Cortex of kidney (tissue), 1 donor: ENCODE data around the gene SLC12A2.

Experiments
- DNase-seq: peaks from one replicate; lab custom pipeline; 2025; lab: John Stamatoyannopoulos, UW

The SLC12A2 gene

GRCh38 chr5:128172102-128172501 lies 88.5 kb downstream of the SLC12A2 start:
- no peak for DNase-seq

DNA sequence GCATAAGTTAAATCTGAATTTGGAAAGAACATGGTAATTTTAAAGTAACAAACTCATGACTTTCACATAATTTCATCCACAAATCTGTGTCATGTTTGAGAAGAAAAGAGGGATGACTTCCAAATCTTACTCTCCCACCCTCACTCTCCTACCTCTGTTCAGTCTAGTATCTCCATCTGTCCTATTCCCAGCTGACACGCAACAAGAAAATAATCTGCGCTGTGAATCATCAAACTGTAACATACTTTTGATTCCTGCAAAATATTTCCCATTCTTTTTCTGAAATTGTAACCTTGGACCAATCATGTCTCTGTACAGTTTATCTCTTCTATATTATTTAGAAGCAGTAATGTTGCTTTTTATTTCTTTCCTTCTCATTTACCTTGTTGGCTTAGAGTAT lies 91.4 kb downstream of the SLC12A2 start:
- no peak for DNase-seq

DNA sequence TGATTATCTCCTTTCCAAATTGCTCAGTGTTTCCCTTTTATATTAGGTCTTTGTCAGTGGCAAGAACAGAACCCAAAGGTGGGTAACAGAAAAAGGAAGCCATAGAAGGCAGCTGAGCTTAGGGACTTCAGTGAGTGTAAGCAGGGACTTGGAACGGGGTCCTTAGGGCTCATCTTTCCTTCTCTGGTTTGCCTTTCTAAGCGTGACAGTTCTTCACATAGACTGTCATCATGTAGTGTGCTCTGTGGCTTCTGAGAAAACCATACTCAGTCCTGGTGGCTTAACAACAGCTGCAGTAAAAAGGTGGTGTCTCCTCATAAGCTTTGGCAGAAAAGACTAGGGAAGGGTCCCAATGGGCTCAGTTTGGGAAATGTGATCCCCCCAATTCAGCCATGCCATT lies 108.8 kb downstream of the SLC12A2 start:
- no peak for DNase-seq

DNA sequence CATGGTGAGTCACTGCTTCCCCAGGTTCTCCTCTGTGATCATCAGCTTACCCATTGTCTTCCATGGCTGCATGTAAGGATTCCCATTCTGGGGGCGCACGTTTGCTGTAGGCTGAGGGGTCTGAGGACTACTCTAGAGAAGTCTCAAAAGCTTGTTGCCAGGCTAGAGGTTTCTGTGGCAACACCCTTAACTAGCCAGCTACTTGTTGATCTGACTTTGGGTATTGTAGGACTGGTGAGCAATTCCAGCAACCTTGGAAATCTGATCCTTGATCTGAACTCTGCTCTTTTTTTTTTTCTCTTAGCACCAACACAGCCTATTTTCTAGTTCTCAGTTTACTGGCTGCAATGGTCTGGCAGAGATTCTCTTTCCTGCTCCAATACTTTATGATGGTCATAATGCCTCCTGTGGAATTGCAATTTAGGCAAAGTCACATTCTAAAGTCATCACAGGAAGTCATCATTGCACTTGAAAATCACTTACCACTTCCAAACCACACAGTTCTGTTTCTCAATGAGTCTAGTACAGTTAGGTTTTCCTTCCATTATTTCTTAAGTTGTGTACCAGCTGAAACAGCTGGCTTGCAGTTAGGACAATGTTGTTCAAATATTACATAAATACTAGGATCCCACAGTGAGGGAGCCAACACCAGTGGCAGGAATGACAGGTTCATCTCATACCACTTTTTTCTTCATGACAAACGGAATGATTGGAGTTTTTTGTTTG lies 110.3 kb downstream of the SLC12A2 start:
- DNase-seq: no peak

GRCh38 chr5:128195316-128195715 lies 111.8 kb downstream of the SLC12A2 start:
- no peak for DNase-seq

DNA sequence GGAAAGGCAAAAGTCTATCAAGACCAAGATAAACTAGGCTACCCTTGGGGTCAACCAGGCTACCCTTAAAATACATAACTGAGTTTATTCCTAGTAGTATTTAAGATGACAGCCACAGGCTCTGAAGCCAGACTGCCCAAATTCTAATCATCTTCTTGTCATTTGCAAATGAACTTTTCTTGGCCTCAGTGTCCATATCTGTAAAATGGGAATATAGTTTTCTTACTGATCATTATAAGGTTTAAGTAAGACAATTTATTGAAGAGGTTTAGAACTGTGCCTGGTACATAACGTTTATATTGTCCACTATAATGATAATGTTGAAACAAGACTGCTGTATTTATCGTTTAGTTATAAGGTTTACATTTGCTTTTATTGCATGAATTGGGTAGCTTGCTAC lies 112.5 kb downstream of the SLC12A2 start:
- DNase-seq: no peak

GRCh38 chr5:128196791-128197190 lies 113.2 kb downstream of the SLC12A2 start:
- DNase-seq: no peak

GRCh38 chr5:128197896-128198522 lies 114.4 kb downstream of the SLC12A2 start:
- DNase-seq: no peak

- DNase-seq: no peak
Observed at GRCh38 chr5:128199104-128199503, 115.5 kb downstream of the SLC12A2 start.

DNA sequence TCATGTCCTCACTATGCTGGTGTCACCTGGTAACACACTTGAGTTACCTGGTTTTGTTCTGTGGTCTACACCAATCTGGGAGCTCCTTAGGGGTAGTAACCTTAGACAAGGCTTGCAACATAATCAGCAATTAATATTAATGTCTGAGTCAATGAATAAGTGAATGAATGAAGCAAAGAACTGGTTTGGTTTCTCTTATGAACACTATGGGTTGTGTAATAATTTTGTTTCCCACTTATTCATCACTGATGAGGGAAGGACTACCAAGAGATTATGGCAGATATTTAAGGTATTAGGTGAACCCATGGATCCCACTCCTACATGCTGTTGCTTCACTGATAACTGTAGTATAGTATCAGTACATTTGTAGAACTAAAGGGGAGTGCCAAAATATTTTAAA lies 116.0 kb downstream of the SLC12A2 start:
- DNase-seq: no peak

DNA sequence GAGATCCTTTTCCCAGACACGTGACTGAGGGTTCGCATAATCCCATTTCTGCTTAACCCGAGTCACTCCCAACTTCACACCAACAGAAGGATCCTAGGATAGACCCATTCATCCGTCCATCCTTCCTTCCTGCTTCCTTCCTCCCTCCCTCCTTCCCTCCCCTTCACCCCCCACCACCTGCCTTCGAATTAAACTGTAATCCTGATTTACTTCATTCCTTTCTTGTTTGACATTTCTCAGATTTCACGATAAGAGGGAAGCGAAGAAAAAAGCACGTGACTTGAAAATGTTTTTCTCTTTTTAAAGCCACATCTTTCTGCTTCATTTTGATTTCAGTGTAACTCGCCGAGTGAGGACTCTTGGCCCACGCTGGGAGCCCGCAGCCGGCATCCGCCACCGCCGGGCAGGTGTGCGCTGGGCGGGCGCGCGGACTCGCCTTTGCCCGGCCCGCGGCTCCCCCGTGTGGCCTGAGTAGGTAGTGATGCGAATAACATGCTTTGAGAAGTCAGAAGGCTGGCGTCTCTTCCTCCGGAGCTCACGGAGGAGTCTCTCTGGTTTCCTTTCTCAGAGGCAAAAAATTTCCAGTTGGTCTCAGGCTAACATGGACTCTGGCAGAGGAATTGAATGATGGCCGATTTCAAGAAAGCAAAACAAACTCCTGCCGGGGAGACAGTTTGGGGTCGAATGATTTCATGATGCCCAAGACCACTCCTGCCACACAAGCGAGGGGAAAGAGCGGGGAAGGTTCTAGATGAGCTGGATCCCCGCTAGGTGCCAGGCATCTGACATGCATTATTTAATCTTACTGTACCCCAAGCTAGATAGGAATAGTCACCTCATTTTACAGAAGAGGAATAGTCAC lies 117.7 kb downstream of the SLC12A2 start:
- no peak for DNase-seq

DNA sequence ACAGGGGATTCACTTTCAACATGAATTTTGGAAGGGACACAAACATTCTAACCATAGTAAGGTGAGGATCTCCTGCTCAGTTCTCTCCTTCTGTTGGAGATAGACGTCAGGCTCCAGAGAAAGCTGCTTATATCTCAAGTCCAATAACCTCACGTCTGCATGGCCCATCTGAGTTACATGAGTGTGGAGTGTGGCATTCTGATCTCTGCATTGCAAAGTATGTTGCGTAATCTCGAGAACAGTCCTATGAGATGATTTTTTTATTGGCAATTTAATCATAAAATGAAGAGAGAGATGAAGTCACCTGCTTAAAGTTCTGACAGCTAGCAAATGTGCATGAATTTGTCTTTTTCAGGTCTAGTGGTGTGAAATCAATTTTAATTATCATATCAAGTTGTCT lies 118.8 kb downstream of the SLC12A2 start:
- no peak for DNase-seq

- DNase-seq: no peak
Observed at GRCh38 chr5:128208436-128208835, 124.9 kb downstream of the SLC12A2 start.

- no peak for DNase-seq
Observed at GRCh38 chr5:128212191-128212806, 128.7 kb downstream of the SLC12A2 start.

DNA sequence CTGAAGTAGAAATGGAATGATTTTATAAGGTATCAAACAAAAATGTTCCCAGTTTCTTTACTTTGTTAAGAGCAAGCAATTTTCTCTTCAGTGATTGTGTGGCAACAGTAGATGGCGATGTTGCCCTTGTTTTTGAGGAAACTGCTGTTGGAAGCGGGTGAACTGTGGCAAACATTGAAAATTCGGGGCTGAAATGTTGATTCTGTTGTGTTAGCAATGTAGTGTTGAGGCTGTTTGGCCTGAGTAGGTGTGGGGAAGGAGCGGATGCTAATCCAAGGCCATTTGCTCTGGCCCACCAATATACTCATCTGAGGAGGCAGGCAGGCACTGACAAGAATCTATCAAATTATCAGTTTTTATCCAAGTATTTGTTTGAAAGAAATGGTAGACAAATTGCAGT lies 129.8 kb downstream of the SLC12A2 start:
- no peak for DNase-seq

DNA sequence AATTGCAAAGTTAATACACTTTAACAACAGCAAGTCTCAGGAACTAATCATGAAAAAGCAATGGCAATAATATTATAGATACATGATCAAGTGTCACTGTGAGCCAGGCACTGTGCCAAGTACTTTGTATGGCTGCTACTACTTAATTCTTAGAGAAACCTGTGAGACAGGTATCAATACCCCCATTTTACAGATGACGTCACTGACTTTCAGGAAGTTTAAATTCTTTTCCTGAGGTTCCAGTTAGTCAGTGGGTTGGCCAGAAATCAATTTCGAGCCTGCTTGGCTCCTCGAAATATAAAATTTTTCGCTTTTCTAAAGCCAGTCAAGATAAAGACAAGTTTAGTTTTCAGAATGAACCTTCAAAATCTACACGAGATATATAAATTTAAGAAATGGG lies 130.3 kb downstream of the SLC12A2 start:
- no peak for DNase-seq

DNA sequence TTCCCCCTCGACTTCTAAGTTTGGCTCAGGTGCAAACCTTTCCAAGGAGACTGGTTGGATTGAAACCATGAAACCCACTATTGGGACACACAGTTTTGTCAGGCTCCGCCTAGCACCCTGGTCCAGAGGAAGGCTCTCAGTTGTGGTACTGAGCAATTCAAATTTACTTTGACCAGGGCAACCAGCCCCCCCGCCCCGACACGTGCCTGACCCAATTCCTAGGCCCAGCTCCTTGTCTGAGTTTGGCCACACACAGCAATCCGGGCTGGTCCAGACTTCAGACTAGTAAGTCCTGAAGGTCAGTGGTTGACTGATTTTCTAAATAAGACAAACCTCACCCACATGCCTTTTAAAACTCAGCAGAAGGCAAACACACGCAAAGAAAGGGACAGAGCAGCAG lies 132.7 kb downstream of the SLC12A2 start:
- DNase-seq: no peak

- DNase-seq: no peak
Observed at GRCh38 chr5:128216860-128217531, 133.4 kb downstream of the SLC12A2 start.

DNA sequence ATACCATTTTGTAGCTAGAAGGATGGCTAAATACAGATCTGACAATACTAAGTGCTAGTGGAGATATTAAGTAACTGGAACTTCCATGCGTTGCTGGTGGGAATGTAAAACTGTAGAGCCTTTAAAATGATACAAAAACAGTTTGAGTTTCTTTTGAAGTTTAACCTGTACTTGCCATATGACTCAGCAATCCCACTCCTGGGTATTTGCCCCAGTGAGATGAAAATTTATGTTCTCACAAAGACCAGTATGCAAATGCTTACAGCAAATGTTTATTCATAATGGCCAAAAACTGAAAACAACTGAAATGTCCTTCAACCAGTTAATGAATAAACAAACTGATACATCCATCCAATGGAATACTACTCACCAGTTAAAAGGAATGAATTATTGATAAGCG lies 137.3 kb downstream of the SLC12A2 start:
- no peak for DNase-seq

DNA sequence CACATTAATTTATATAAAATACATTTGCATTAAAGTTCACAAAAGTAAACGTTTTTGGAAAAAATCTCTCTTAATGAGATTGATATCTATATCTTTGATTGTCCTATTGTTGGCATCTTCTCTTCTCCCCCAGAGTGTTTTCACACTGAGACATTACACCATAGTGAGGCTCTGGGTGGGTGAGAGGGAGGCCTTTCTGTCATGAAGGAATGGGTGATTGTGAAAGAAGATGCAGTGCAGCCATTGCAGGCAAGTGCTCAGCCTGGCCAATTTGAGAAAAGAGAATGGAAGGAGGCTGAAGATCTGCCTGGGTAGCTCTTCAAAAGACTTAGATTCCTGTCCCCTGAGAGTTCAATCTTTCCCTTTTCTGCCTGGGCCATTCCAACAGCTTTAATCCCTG lies 140.8 kb downstream of the SLC12A2 start:
- no peak for DNase-seq

GRCh38 chr5:128225245-128226030 lies 141.9 kb downstream of the SLC12A2 start:
- DNase-seq: no peak
